NCI-H446 treated with DMSO at 0.1 percent for 48 hours (cell line): ENCODE results near the gene CPS1.

ENCODE experiments used
- DNase-seq: peaks from one replicate; lab custom pipeline; 2025; lab: John Stamatoyannopoulos, UW

Gene CPS1

GRCh38 chr2:210606001-210606400, 49.6 kb downstream of the CPS1 start:
- no peak for DNase-seq

GRCh38 chr2:210611466-210611865, 55.1 kb downstream of the CPS1 start:
- no peak for DNase-seq

- no peak for DNase-seq
These were observed 59.7 kb downstream of the CPS1 start for GRCh38 chr2:210616074-210616473.

- no peak for DNase-seq
These were observed 60.9 kb downstream of the CPS1 start for GRCh38 chr2:210617318-210617717.

DNA sequence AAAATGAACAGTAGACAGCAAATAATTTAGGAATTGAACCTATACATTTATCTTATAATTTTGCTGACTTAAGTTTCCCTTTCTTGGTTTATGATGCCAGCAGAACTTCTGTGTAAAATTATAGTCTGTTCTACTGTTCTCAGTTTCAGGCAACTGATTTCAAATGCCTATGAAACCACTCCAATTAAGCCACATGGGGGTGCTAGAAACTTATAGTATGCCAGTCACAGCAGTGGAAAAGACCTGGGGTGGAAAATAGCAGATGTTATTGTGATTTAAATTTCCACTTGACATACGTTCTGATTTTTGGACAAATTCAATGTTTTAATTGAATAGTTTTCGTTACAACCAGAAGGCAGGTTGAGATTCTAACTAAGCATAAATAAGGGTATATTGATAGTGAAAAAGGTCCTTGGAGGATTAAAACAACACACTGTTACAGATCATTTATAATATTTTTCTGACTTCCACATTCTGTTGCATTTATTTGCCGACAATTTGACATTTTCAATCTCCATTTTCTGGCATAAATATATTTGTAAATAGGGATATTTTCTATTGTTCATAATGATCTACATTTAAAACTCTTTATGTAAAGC, 61.4 kb downstream of the CPS1 start:
- DNase-seq, result peak; percentile 41

DNA sequence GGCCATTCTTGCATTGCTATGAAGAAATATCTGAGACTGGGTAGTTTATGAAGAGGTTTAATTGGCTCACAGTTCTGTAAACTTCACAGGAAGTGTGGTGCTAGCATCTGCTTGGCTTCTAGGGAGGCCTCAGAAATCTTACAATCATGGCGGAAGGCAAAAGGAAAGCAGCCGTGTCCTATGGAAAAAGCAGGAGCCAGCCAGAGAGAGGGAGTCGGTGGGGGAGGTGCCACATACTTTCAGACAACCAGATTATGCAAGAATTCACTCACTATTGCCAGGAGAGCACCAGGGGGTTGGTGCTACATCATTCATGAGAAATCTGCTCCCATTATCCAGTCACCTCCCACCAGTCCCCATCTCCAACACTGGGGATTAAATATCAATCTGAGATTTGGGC, 64.1 kb downstream of the CPS1 start:
- DNase-seq, result no peak

DNA sequence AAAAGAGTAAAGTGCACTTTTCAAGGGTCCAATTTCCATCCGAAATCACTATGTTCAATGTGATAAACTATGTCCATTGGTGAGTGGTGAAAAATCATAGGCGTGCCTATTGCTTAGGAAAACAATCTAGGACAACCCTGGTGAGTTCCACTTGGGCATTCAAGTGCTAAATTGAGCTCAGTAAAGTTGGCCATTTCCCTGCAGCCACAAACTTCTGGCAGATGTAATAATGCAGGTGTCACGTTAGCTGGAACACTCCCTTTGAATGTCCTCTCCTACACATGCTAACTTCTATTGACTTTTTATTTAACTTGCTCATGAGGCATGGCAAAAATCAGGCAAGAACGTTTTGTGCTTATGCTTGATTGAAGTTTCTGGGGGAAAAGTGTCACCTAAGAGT, 67.1 kb downstream of the CPS1 start:
- DNase-seq, result no peak

DNA sequence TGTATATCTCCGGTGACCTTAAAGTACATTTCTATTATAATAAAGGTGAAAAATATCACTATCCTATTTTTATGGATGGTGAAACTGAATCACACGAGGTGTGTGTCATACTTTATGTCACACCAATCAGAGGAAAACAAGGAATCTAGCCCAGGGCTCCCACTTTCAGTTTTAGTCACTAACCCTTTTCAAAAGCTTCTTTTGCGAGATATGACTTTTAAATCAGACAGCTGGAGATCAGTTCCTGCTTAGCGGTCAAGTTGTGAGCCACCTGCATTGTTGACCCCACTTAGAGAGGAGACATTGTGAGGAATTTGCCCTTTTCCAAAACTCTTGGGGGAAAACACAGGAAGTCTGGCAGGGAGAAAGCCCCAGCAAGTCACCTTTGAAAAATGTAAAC, 70.5 kb downstream of the CPS1 start:
- no peak for DNase-seq

DNA sequence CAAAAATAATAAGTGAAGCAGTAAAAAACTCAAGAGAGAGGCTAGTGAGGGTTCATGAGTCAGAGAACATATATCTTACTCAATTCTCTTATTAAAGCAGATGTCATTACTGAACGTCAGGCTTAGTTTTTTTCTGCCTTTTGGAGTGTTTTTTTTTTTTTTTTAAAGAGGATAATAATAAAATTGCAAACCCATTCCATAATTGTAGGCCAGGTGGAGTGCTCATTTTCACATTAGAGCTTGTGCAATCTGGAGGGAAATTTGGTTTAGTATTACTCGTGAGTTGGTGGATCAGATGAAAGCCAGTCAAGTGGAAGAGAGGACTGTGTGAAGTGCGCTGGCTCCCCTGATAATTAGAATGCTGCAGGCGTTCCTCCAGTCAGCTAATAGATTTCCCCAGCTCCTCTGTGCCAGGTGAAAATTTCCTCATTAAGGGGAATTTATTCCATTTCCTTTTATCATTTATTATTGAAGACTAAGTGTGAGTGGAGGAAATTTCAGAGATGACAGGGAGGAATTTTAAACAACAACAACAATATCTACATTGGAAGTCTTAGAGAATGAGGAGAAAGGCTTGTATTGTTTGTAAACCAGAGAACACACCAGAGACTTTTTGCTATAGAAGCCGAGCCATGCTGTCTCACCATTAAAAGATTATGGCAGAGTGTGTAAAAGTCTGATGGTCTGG, 74.6 kb downstream of the CPS1 start:
- DNase-seq, result no peak

GRCh38 chr2:210633699-210634098, 77.3 kb downstream of the CPS1 start:
- DNase-seq, result no peak

GRCh38 chr2:210635257-210635656, 78.9 kb downstream of the CPS1 start:
- no peak for DNase-seq

GRCh38 chr2:210642333-210642732, 85.9 kb downstream of the CPS1 start:
- no peak for DNase-seq

DNA sequence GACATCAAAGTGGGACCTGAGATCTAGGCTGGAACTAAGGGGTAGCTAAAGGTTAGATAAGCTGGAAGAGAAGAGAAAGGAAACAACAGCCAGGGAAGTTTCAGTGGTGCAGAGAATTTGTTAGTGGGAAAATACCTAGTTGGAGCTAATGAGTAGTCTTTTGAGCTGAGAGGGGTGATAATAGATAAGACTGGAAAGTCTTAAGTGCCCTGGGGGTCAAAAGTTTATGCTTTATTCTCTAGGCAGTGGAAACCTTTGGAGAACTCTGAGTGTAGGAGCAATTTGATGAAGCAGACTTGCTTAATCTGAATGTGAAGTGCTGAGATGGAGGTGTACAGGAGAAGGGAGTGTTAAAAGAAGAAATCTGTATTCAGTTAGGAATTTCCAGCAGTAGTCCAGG, 90.8 kb downstream of the CPS1 start:
- no peak for DNase-seq

DNA sequence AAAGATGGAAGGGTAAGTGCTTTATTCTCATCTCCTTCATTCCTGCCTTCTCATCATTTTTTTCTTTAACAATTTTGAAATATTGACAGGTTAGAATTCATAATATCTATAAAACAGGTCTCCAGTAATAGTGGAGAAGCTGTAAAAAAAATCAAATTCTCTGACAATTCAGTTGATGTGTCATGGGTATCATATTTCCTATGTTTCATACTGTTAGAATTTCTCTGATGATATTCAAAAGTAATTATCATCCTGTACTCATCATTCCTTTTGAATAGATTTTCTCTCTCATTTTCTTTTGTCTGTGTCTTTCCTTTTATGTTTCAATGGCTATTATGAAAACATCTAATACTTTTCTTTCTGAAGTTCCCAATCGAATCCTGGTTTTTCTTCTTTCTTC, 97.7 kb downstream of the CPS1 start:
- DNase-seq, result no peak

DNA sequence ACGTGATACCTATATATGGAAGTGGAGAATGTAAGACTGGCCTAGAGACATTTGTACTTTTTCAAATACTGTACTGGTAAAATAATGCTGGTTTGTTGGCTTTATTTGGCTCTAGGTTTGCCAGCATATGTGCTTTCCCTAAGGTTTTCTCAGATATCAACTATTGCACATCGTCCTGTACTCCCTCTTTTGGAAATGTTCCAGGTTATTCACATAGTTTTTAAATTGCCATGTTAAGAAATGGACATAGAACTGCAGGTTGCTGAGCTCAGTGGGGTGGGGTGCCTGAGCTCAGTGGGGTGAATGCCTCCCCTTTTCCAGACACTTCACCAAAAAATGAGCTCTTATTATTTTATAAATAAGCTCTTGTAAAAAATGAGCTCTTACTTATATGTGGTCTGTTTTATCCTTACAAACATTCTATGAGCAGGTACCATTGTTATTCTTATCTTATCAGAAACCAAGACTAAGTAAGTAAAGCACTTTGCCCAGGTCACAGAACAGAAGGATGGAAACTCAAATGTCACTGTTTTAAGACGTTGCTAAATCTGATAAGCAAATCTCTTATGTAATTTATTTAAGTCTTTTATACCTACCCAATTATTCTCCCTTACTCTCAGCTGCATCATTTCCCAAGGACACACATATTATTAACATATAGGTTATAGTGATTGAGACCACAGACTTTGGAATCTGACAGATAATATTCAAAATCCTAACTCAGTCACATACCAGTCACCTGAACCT, 99.0 kb downstream of the CPS1 start:
- no peak for DNase-seq

- DNase-seq, result no peak
These were observed 101.5 kb downstream of the CPS1 start for GRCh38 chr2:210657874-210658273.

- no peak for DNase-seq
These were observed 104.4 kb downstream of the CPS1 start for GRCh38 chr2:210660751-210661150.

- no peak for DNase-seq
These were observed 106.2 kb downstream of the CPS1 start for GRCh38 chr2:210662560-210662959.

- no peak for DNase-seq
These were observed 107.3 kb downstream of the CPS1 start for GRCh38 chr2:210663631-210664089.

DNA sequence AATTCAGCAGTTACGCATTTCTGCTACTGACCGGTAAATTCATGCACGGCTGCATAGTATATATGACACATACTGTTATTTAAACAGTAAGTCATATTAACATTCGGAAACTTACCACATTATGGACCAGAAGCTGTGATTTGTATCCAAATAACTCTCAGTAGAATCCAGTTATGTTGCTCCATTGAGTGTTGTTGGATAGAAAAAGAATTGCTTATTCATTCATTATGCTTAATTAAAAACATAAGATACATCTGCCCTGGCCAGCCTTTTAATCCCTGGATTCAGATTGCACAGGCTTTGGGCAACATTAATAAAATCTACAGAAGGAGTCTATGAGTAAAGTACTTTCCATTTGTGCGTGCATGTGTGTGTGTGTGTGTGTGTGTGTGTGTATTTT, 111.3 kb downstream of the CPS1 start:
- no peak for DNase-seq

- DNase-seq, result no peak
These were observed 114.7 kb downstream of the CPS1 start for GRCh38 chr2:210671065-210671464.

- DNase-seq, result no peak
These were observed 116.7 kb downstream of the CPS1 start for GRCh38 chr2:210673117-210673516.

DNA sequence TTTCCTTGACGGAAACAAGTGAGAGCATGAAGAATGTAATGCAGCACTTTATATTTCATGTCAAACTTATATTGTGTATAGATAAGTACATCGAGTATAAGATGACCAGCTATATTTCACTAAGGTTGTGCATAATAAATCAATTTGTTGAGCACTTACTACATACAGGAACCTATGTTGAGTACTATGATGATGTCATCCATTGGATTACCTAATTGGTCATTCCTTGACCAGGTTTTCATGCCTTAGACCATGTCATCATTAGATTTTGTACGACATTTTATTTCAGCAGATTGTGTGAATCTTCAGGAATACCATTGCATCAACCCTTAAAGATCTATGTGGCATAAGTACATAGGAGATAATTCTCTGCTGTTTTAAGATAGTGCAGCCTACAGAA, 119.7 kb downstream of the CPS1 start:
- no peak for DNase-seq
